Measurements from ENCODE around the gene MLXIP.

DNA sequence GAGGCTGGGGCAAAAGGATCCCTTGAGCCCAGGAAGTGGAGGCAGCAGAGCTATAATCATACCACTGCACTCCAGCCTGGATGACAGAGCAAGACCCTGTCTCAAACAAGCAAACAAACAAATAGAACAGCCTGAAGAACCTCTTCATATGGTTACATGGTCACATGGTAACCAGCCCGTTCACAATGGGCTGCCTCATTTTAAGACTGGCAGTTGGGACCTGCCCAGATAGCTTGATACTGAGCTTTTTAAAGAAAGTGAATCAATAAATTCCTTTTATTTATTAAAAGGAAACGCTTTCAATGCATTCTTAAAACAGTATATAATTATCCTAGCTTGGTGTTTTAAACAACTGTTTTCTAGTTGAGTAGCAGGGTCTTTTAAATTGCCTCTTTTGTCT is 10.5 kb downstream of the MLXIP start:
- TF ChIP-seq, protein P1, sequence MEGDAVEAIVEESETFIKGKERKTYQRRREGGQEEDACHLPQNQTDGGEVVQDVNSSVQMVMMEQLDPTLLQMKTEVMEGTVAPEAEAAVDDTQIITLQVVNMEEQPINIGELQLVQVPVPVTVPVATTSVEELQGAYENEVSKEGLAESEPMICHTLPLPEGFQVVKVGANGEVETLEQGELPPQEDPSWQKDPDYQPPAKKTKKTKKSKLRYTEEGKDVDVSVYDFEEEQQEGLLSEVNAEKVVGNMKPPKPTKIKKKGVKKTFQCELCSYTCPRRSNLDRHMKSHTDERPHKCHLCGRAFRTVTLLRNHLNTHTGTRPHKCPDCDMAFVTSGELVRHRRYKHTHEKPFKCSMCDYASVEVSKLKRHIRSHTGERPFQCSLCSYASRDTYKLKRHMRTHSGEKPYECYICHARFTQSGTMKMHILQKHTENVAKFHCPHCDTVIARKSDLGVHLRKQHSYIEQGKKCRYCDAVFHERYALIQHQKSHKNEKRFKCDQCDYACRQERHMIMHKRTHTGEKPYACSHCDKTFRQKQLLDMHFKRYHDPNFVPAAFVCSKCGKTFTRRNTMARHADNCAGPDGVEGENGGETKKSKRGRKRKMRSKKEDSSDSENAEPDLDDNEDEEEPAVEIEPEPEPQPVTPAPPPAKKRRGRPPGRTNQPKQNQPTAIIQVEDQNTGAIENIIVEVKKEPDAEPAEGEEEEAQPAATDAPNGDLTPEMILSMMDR (IDR thresholded peaks at IDR 0.05), result no peak
- TF ChIP-seq POLR2A (IDR thresholded peaks at IDR 0.05), result no peak
